ENCODE measurements around the gene MBD2. TPM values are rescaled to one million over a fixed set of nuclear protein-coding genes. Genes with fewer than 3 reads are reported as not detected.

The MBD2 gene
- total RNA-seq, 1 donor from 2014 or later, result 12.5 TPM

- Histone ChIP-seq H3K36me3 (ENCODE audit: control insufficient read depth in 3 of 3, insufficient read depth in 3 of 3, low read length in 3 of 3) (peaks cover 11 to 21% (median 12%) of the 10 kb centered on the region in 3 donors), H3K27me3 (ENCODE audit: control insufficient read depth in 3 of 3, insufficient read depth in 3 of 3, low read length in 3 of 3) (no peaks in the 10 kb centered on the region), H3K27ac (ENCODE audit: low read depth, low read length) (no peak overlapping the region), H3K4me3 (ENCODE audit: low read length in 3 of 3) (no peak overlapping the region), H3K9ac (ENCODE audit: low read depth in 1 of 3, low read length in 3 of 3) (no peak overlapping the region), H3K4me1 (ENCODE audit: control insufficient read depth in 3 of 3, insufficient read depth in 3 of 3, low read length in 3 of 3) (no peaks in the 10 kb centered on the region), H3K9me3 (ENCODE audit: control insufficient read depth in 3 of 3, low read length in 3 of 3) (no peaks in the 10 kb centered on the region)
Measured at GRCh38 chr18:54183390-54183789, 41.1 kb downstream of the MBD2 start.

GRCh38 chr18:54181856-54182602 lies 42.4 kb downstream of the MBD2 start:
- H3K27me3 ChIP-seq (ENCODE audit: control insufficient read depth in 3 of 3, insufficient read depth in 3 of 3, low read length in 3 of 3), result no peaks in the 10 kb centered on the region
- H3K36me3 ChIP-seq (ENCODE audit: control insufficient read depth in 3 of 3, insufficient read depth in 3 of 3, low read length in 3 of 3), result peaks cover 6 to 13% (median 6%) of the 10 kb centered on the region in 3 donors

GRCh38 chr18:54173980-54174630 lies 50.4 kb downstream of the MBD2 start:
- peaks cover 0 to 5% (median 0%) of the 10 kb centered on the region in 3 donors for H3K36me3 ChIP-seq (ENCODE audit: control insufficient read depth in 3 of 3, insufficient read depth in 3 of 3, low read length in 3 of 3)
- H3K9me3 ChIP-seq (ENCODE audit: control insufficient read depth in 3 of 3, low read length in 3 of 3), result no peaks in the 10 kb centered on the region
- H3K9ac ChIP-seq (ENCODE audit: low read depth in 1 of 3, low read length in 3 of 3), result no peak overlapping the region
- no peak overlapping the region for H3K27ac ChIP-seq (ENCODE audit: low read depth, low read length)
- no peaks in the 10 kb centered on the region for H3K4me1 ChIP-seq (ENCODE audit: control insufficient read depth in 3 of 3, insufficient read depth in 3 of 3, low read length in 3 of 3)
- H3K4me3 ChIP-seq (ENCODE audit: low read length in 3 of 3), result no peak overlapping the region
- no peaks in the 10 kb centered on the region for H3K27me3 ChIP-seq (ENCODE audit: control insufficient read depth in 3 of 3, insufficient read depth in 3 of 3, low read length in 3 of 3)

More at GRCh38 chr18:54181856-54182602, 42.4 kb downstream of the MBD2 start:
- H3K9me3 ChIP-seq (ENCODE audit: control insufficient read depth in 3 of 3, low read length in 3 of 3), result no peaks in the 10 kb centered on the region
- H3K4me1 ChIP-seq (ENCODE audit: control insufficient read depth in 3 of 3, insufficient read depth in 3 of 3, low read length in 3 of 3), result no peaks in the 10 kb centered on the region
- H3K27ac ChIP-seq (ENCODE audit: low read depth, low read length), result no peak overlapping the region
- no peak overlapping the region for H3K4me3 ChIP-seq (ENCODE audit: low read length in 3 of 3)
- no peak overlapping the region for H3K9ac ChIP-seq (ENCODE audit: low read depth in 1 of 3, low read length in 3 of 3)

GRCh38 chr18:54173250-54173649 lies 51.2 kb downstream of the MBD2 start:
- H3K9me3 ChIP-seq (ENCODE audit: control insufficient read depth in 3 of 3, low read length in 3 of 3), result no peaks in the 10 kb centered on the region
- H3K27ac ChIP-seq (ENCODE audit: low read depth, low read length), result no peak overlapping the region
- no peak overlapping the region for H3K9ac ChIP-seq (ENCODE audit: low read depth in 1 of 3, low read length in 3 of 3)
- H3K4me3 ChIP-seq (ENCODE audit: low read length in 3 of 3), result no peak overlapping the region
- peaks cover 0 to 5% (median 0%) of the 10 kb centered on the region in 3 donors for H3K36me3 ChIP-seq (ENCODE audit: control insufficient read depth in 3 of 3, insufficient read depth in 3 of 3, low read length in 3 of 3)
- no peaks in the 10 kb centered on the region for H3K27me3 ChIP-seq (ENCODE audit: control insufficient read depth in 3 of 3, insufficient read depth in 3 of 3, low read length in 3 of 3)
- no peaks in the 10 kb centered on the region for H3K4me1 ChIP-seq (ENCODE audit: control insufficient read depth in 3 of 3, insufficient read depth in 3 of 3, low read length in 3 of 3)

- Histone ChIP-seq H3K36me3 (ENCODE audit: control insufficient read depth in 3 of 3, insufficient read depth in 3 of 3, low read length in 3 of 3) (peaks cover 5 to 11% (median 5%) of the 10 kb centered on the region in 3 donors), H3K27ac (ENCODE audit: low read depth, low read length) (no peak overlapping the region), H3K4me3 (ENCODE audit: low read length in 3 of 3) (no peak overlapping the region)
Measured at GRCh38 chr18:54169431-54170403, 54.8 kb downstream of the MBD2 start.

GRCh38 chr18:54165450-54165849 lies 59.0 kb downstream of the MBD2 start:
- peaks cover 11 to 30% (median 28%) of the 10 kb centered on the region in 3 donors for H3K36me3 ChIP-seq (ENCODE audit: control insufficient read depth in 3 of 3, insufficient read depth in 3 of 3, low read length in 3 of 3)
- H3K9ac ChIP-seq (ENCODE audit: low read depth in 1 of 3, low read length in 3 of 3), result no peak overlapping the region

More at GRCh38 chr18:54169431-54170403, 54.8 kb downstream of the MBD2 start:
- Histone ChIP-seq H3K4me1 (ENCODE audit: control insufficient read depth in 3 of 3, insufficient read depth in 3 of 3, low read length in 3 of 3) (no peaks in the 10 kb centered on the region), H3K9me3 (ENCODE audit: control insufficient read depth in 3 of 3, low read length in 3 of 3) (no peaks in the 10 kb centered on the region), H3K27me3 (ENCODE audit: control insufficient read depth in 3 of 3, insufficient read depth in 3 of 3, low read length in 3 of 3) (no peaks in the 10 kb centered on the region), H3K9ac (ENCODE audit: low read depth in 1 of 3, low read length in 3 of 3) (no peak overlapping the region)

GRCh38 chr18:54163453-54163852 lies 61.0 kb downstream of the MBD2 start:
- H3K36me3 ChIP-seq (ENCODE audit: control insufficient read depth in 3 of 3, insufficient read depth in 3 of 3, low read length in 3 of 3), result peaks cover 14 to 48% (median 35%) of the 10 kb centered on the region in 3 donors

More at GRCh38 chr18:54165450-54165849, 59.0 kb downstream of the MBD2 start:
- no peaks in the 10 kb centered on the region for H3K4me1 ChIP-seq (ENCODE audit: control insufficient read depth in 3 of 3, insufficient read depth in 3 of 3, low read length in 3 of 3)
- H3K9me3 ChIP-seq (ENCODE audit: control insufficient read depth in 3 of 3, low read length in 3 of 3), result no peaks in the 10 kb centered on the region
- no peak overlapping the region for H3K27ac ChIP-seq (ENCODE audit: low read depth, low read length)
- no peak overlapping the region for H3K4me3 ChIP-seq (ENCODE audit: low read length in 3 of 3)
- H3K27me3 ChIP-seq (ENCODE audit: control insufficient read depth in 3 of 3, insufficient read depth in 3 of 3, low read length in 3 of 3), result no peaks in the 10 kb centered on the region

GRCh38 chr18:54162431-54162830 lies 62.0 kb downstream of the MBD2 start:
- no peaks in the 10 kb centered on the region for H3K4me1 ChIP-seq (ENCODE audit: control insufficient read depth in 3 of 3, insufficient read depth in 3 of 3, low read length in 3 of 3)

More at GRCh38 chr18:54163453-54163852, 61.0 kb downstream of the MBD2 start:
- no peaks in the 10 kb centered on the region for H3K27me3 ChIP-seq (ENCODE audit: control insufficient read depth in 3 of 3, insufficient read depth in 3 of 3, low read length in 3 of 3)
- no peak overlapping the region for H3K27ac ChIP-seq (ENCODE audit: low read depth, low read length)
- H3K9me3 ChIP-seq (ENCODE audit: control insufficient read depth in 3 of 3, low read length in 3 of 3), result no peaks in the 10 kb centered on the region
- no peaks in the 10 kb centered on the region for H3K4me1 ChIP-seq (ENCODE audit: control insufficient read depth in 3 of 3, insufficient read depth in 3 of 3, low read length in 3 of 3)
- no peak overlapping the region for H3K4me3 ChIP-seq (ENCODE audit: low read length in 3 of 3)
- no peak overlapping the region for H3K9ac ChIP-seq (ENCODE audit: low read depth in 1 of 3, low read length in 3 of 3)

GRCh38 chr18:54161267-54161666 lies 63.2 kb downstream of the MBD2 start:
- Histone ChIP-seq H3K9ac (ENCODE audit: low read depth in 1 of 3, low read length in 3 of 3) (no peak overlapping the region), H3K4me1 (ENCODE audit: control insufficient read depth in 3 of 3, insufficient read depth in 3 of 3, low read length in 3 of 3) (no peaks in the 10 kb centered on the region), H3K4me3 (ENCODE audit: low read length in 3 of 3) (no peak overlapping the region), H3K36me3 (ENCODE audit: control insufficient read depth in 3 of 3, insufficient read depth in 3 of 3, low read length in 3 of 3) (peaks cover 20 to 59% (median 40%) of the 10 kb centered on the region in 3 donors), H3K9me3 (ENCODE audit: control insufficient read depth in 3 of 3, low read length in 3 of 3) (no peaks in the 10 kb centered on the region), H3K27me3 (ENCODE audit: control insufficient read depth in 3 of 3, insufficient read depth in 3 of 3, low read length in 3 of 3) (no peaks in the 10 kb centered on the region), H3K27ac (ENCODE audit: low read depth, low read length) (no peak overlapping the region)

More at GRCh38 chr18:54162431-54162830, 62.0 kb downstream of the MBD2 start:
- no peaks in the 10 kb centered on the region for H3K9me3 ChIP-seq (ENCODE audit: control insufficient read depth in 3 of 3, low read length in 3 of 3)
- no peak overlapping the region for H3K27ac ChIP-seq (ENCODE audit: low read depth, low read length)
- H3K36me3 ChIP-seq (ENCODE audit: control insufficient read depth in 3 of 3, insufficient read depth in 3 of 3, low read length in 3 of 3), result peaks cover 19 to 57% (median 38%) of the 10 kb centered on the region in 3 donors
- H3K4me3 ChIP-seq (ENCODE audit: low read length in 3 of 3), result no peak overlapping the region
- no peaks in the 10 kb centered on the region for H3K27me3 ChIP-seq (ENCODE audit: control insufficient read depth in 3 of 3, insufficient read depth in 3 of 3, low read length in 3 of 3)
- H3K9ac ChIP-seq (ENCODE audit: low read depth in 1 of 3, low read length in 3 of 3), result no peak overlapping the region

Measured in skeletal muscle tissue (tissue), 4 donors.